Measurements from ENCODE around the gene HIP1R. TPM values are rescaled to one million over a fixed set of nuclear protein-coding genes. Genes with fewer than 3 reads are reported as not detected.

The HIP1R gene
- total RNA-seq, 1 donor from 2014 or later, result 86.5 TPM

DNA sequence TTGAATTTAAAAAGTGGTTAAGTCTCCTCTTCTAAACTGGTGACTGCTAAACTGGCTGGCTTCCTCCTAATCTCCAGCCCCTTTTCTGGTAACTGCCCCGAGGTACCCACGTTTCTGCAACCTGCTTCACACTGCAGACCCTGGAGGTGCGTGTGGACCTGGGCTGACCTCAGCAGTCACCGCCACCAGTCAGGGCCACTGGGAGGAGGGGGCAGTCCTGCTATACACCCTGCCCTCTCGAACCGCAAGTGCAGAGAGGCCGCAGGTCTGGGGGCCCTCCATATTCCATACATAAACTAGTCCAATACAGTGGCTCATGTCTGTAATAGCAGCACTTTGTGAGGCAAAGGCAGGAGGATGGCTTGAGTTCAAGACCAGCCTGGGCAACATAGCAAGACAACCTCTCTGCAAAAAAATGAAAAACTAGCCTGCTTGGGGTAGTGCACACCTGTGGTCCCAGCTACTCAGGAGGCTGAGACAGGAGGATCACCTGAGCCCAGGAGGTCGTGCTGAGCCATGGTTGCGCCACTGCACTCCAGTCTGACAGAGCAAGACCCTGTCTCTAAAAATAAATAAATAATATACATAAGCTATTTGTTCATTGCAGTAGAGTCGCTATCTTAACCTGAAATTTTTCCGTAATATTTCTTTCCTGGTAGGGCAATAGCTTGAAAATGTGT, 35.0 kb downstream of the HIP1R start:
- no peak for DNase-seq (ENCODE audit: low read depth)
- Histone ChIP-seq H3K27me3 (ENCODE audit: control insufficient read depth, insufficient read depth, low read length) (no peaks in the 10 kb centered on the region), H3K4me3 (ENCODE audit: low read depth, low read length) (no peak overlapping the region), H3K36me3 (ENCODE audit: control insufficient read depth, insufficient read depth, low read length) (peaks cover 4% of the 10 kb centered on the region)
- TF ChIP-seq, protein P1, sequence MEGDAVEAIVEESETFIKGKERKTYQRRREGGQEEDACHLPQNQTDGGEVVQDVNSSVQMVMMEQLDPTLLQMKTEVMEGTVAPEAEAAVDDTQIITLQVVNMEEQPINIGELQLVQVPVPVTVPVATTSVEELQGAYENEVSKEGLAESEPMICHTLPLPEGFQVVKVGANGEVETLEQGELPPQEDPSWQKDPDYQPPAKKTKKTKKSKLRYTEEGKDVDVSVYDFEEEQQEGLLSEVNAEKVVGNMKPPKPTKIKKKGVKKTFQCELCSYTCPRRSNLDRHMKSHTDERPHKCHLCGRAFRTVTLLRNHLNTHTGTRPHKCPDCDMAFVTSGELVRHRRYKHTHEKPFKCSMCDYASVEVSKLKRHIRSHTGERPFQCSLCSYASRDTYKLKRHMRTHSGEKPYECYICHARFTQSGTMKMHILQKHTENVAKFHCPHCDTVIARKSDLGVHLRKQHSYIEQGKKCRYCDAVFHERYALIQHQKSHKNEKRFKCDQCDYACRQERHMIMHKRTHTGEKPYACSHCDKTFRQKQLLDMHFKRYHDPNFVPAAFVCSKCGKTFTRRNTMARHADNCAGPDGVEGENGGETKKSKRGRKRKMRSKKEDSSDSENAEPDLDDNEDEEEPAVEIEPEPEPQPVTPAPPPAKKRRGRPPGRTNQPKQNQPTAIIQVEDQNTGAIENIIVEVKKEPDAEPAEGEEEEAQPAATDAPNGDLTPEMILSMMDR (IDR thresholded peaks at IDR 0.05; ENCODE audit: insufficient read depth, low read length, poor library complexity, severe bottlenecking), result no peak

GRCh38 chr12:122870867-122871664, 35.8 kb downstream of the HIP1R start:
- TF ChIP-seq, protein P1 (IDR thresholded peaks at IDR 0.05; ENCODE audit: insufficient read depth, low read length, poor library complexity, severe bottlenecking), result no peak
- DNase-seq (ENCODE audit: low read depth), result no peak
- Histone ChIP-seq H3K27me3 (ENCODE audit: control insufficient read depth, insufficient read depth, low read length) (no peaks in the 10 kb centered on the region), H3K36me3 (ENCODE audit: control insufficient read depth, insufficient read depth, low read length) (peaks cover 3% of the 10 kb centered on the region), H3K4me3 (ENCODE audit: low read depth, low read length) (no peak overlapping the region)

- peak; percentile 37 for DNase-seq (ENCODE audit: low read depth)
- Histone ChIP-seq H3K27me3 (ENCODE audit: control insufficient read depth, insufficient read depth, low read length) (no peaks in the 10 kb centered on the region), H3K36me3 (ENCODE audit: control insufficient read depth, insufficient read depth, low read length) (peaks cover 3% of the 10 kb centered on the region), H3K4me3 (ENCODE audit: low read depth, low read length) (no peak overlapping the region)
- TF ChIP-seq, protein P1 (IDR thresholded peaks at IDR 0.05; ENCODE audit: insufficient read depth, low read length, poor library complexity, severe bottlenecking), result no peak
These were observed 36.9 kb downstream of the HIP1R start for GRCh38 chr12:122871851-122872780.

- TF ChIP-seq, protein P1 (IDR thresholded peaks at IDR 0.05; ENCODE audit: insufficient read depth, low read length, poor library complexity, severe bottlenecking), result no peak
- no peak for DNase-seq (ENCODE audit: low read depth)
- Histone ChIP-seq H3K36me3 (ENCODE audit: control insufficient read depth, insufficient read depth, low read length) (no peaks in the 10 kb centered on the region), H3K27me3 (ENCODE audit: control insufficient read depth, insufficient read depth, low read length) (no peaks in the 10 kb centered on the region), H3K4me3 (ENCODE audit: low read depth, low read length) (no peak overlapping the region)
These were observed 37.6 kb downstream of the HIP1R start for GRCh38 chr12:122872815-122873361.

- H3K36me3 ChIP-seq (ENCODE audit: control insufficient read depth, insufficient read depth, low read length), result no peaks in the 10 kb centered on the region
- DNase-seq (ENCODE audit: low read depth), result no peak
- H3K27me3 ChIP-seq (ENCODE audit: control insufficient read depth, insufficient read depth, low read length), result no peaks in the 10 kb centered on the region
- no peak overlapping the region for H3K4me3 ChIP-seq (ENCODE audit: low read depth, low read length)
- TF ChIP-seq, protein P1 (IDR thresholded peaks at IDR 0.05; ENCODE audit: insufficient read depth, low read length, poor library complexity, severe bottlenecking), result no peak
These were observed 38.3 kb downstream of the HIP1R start for GRCh38 chr12:122873540-122873939.
